OCI-LY1 (cell line): Measurements from ENCODE around the gene ERH.

Experiments
- CTCF ChIP-seq: fragments of 200-600 bp; sonication (generic), shearing (Covaris generic); IDR thresholded peaks from 2 replicates; pipeline ENCODE4 v1.5.1; 2017; ENCODE audit warnings: mild to moderate bottlenecking, antibody characterized with exemption, low read length, moderate library complexity, mixed read lengths
- EZH2 ChIP-seq: fragments of 200-600 bp; sonication (generic), shearing (Covaris generic); IDR thresholded peaks from 2 replicates; pipeline ENCODE4 v1.8.0; 2017; ENCODE audit warnings: borderline replicate concordance, mixed run types, mild to moderate bottlenecking, antibody characterized with exemption, low read length, moderate library complexity, mixed read lengths

DNA sequence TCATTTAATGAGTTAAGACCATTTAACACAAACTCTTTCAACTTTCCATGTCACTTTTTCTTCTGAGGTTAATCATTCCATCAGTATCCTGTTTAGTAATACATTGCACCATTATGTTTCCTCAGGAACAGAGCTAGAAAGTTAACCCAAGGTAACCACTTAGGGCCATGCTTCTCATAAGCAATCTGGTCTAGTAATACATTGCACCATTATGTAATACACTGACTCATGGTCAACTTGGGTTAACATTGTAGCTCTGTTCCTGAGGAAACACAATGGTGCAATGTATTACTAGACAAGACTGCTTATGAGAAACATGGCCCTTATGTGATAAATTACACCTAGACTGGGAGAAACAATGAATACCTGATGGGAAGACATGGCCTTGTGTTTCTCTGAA lies 21.7 kb downstream of the ERH start:
- TF ChIP-seq CTCF (no peak), EZH2 (no peak)
